Activated T-cell treated with anti-CD3 and anti-CD28 coated beads, Interleukin-2, amount 50 U/mL, for 4 hours (primary cell): ENCODE data around the gene C14orf180. TPM values are rescaled to one million over a fixed set of nuclear protein-coding genes. Genes with fewer than 3 reads are reported as not detected.

Experiments used
- ATAC-seq, 2 donors: fragments of 200-7000 bp; cut with Tn5 transposase; one replicate each; pipeline ENCODE4 v1.10.0; 2021
- DNase-seq: peaks from one replicate; pipeline ENCODE4 v3.0.0-alpha.2; 2020
- H3K27me3 Mint-ChIP-seq: one replicate; pipeline ENCODE4 v1.8.0; 2021; ENCODE audit warnings: low read depth, mixed read lengths
- H3K36me3 Mint-ChIP-seq: one replicate; pipeline ENCODE4 v1.8.0; 2022; ENCODE audit warnings: mixed read lengths; ENCODE audit not compliant: insufficient read depth
- H3K4me1 Mint-ChIP-seq: one replicate; pipeline ENCODE4 v1.8.0; 2021; ENCODE audit warnings: low read depth, mixed read lengths
- H3K4me3 Mint-ChIP-seq: one replicate; pipeline ENCODE4 v1.8.0; 2021; ENCODE audit warnings: mild to moderate bottlenecking, moderate library complexity, mixed read lengths
- H3K9me3 Mint-ChIP-seq: one replicate; pipeline ENCODE4 v1.8.0; 2021; ENCODE audit warnings: mixed read lengths
- total RNA-seq, 3 donors: library from RNA; stranded (reverse); gene quantifications; one replicate each; pipeline ENCODE4 v1.2.1, GENCODE V29; 2021

C14orf180 gene
- total RNA-seq, 3 donors from 2014 or later: not detected

DNA sequence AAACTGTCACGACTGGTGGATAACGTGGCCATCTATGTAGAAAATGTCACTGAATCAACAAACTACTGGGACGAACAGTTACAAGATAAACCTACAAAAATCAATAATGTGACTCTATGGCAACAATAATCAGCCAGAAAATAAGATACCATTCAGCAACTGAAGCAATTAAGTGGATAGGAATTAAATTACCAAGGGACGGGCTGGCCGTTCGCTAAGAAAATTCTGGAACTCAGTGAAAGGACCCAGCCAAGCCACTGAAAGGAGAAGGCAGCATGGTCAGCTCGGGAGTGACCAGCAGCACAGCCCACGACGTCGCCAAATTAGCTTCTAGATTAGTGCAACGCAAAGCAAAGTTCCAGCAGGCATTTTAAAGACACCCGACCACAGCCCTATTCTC lies 58.6 kb downstream of the C14orf180 start:
- Mint-ChIP-seq H3K4me1 (peaks cover 6% of the 10 kb centered on the region), H3K36me3 (no peaks in the 10 kb centered on the region), H3K4me3 (no peak overlapping the region), H3K9me3 (no peaks in the 10 kb centered on the region), H3K27me3 (peaks cover 19% of the 10 kb centered on the region)
- DNase-seq: no peak
- no peak for ATAC-seq

DNA sequence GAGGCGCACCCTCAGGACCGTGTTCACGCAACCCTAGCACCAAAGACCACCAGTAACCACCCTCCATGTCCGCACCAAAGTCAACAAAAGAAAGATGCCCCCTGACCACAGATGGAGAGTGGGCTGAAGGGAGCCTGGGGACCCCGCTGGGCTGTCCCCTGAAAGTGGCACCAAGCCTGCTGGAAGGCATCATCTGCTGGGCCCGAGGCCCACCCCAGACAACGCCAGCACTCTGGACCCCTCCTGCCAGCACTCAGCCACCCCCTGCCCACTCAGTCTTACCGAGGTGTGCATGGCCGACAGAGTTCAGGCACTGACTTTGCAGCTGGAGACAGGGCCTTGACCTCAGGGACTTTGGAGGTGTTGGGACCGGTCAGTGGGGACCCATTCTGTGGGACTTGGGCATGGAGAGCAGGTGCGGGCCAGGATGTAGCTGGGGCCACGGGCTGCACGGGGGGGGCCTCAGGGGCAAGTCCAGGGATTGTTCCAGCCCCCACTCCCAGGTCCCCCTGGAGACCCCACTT lies 59.4 kb downstream of the C14orf180 start:
- Mint-ChIP-seq H3K4me1 (peaks cover 6% of the 10 kb centered on the region), H3K27me3 (peaks cover 19% of the 10 kb centered on the region), H3K36me3 (no peaks in the 10 kb centered on the region), H3K4me3 (no peak overlapping the region), H3K9me3 (no peaks in the 10 kb centered on the region)
- DNase-seq: no peak
- ATAC-seq: no peak

DNA sequence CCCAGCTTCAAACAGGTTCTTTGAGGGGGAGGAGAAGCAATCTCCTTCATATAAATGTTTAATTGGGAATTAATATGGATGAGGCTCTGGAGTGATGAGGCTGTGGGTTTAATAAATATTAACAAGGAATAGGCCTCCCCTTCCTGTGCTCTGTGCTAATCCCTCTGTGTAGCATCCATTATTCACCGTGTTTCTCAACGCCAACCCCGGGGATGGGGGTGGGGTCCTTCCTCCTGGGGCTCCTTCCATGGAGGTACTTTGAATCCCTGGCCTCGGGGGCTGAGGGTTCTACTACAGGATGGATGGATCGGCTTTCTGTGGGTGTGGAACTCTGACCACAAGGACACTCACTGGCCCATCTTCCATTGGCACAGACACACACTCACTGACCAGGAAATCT lies 59.9 kb downstream of the C14orf180 start:
- no peaks in the 10 kb centered on the region for H3K36me3 Mint-ChIP-seq
- peaks cover 19% of the 10 kb centered on the region for H3K27me3 Mint-ChIP-seq
- no peak overlapping the region for H3K4me3 Mint-ChIP-seq
- peaks cover 6% of the 10 kb centered on the region for H3K4me1 Mint-ChIP-seq
- no peaks in the 10 kb centered on the region for H3K9me3 Mint-ChIP-seq
- ATAC-seq (no peak), DNase-seq (no peak)

Other genes with a start within 250 kb of the C14orf180 start
- not detected for gene TMEM179, start 25.0 kb downstream of the C14orf180 start, total RNA-seq
- gene INF2, start 109.9 kb downstream of the C14orf180 start, total RNA-seq: 10 to 100 TPM; 51.8 to 54.9 (median 54.5) TPM
- gene ADSS1, start 144.5 kb downstream of the C14orf180 start, total RNA-seq: 1 to 10 TPM in 1 of 3 donors, under 1 TPM in 2; 0.66 to 1.2 (median 0.69) TPM
- 100 to 1,000 TPM; 135 to 157 (median 149) TPM for gene SIVA1, start 173.4 kb downstream of the C14orf180 start, total RNA-seq
- 100 to 1,000 TPM; 107 to 124 (median 116) TPM for gene AKT1, start 216.0 kb downstream of the C14orf180 start, total RNA-seq
- 1 to 10 TPM; 3.6 to 4.1 (median 4.0) TPM for gene ZBTB42, start 221.3 kb downstream of the C14orf180 start, total RNA-seq